Measurements from ENCODE around the gene CLK1. TPM values are rescaled to one million over a fixed set of nuclear protein-coding genes. Genes with fewer than 3 reads are reported as not detected.

The CLK1 gene
- total and polyA plus RNA-seq, 2 of the 13 experiments (the other 11 are each of a cell fraction or from before 2014, with no cell fraction given) = 66.6 to 101 TPM

GRCh38 chr2:200888704-200889625, 24.5 kb upstream of the CLK1 start, which contains the start of the genes NIF3L1 and PPIL3 (continued):
- TF ChIP-seq XBP1 (CRISPR knock-in tag; IDR thresholded peaks at IDR 0.05) (peak; percentile 80; the same call in 1 of the 2 replicates), POLR2AphosphoS2 (IDR thresholded peaks at IDR 0.05; ENCODE audit: low read depth, low read length) (peak; percentile 22; the same call in 1 of the 2 replicates), ZNF280D (CRISPR knock-in tag; IDR thresholded peaks at IDR 0.05) (no peak), ZMAT3 (CRISPR knock-in tag; conservative IDR thresholded peaks at IDR 0.05) (no peak; the same call in 1 of the 2 replicates), RNF219 (CRISPR knock-in tag; IDR thresholded peaks at IDR 0.05) (0 out of 2 replicates have a peak, but pooled peaks have one; percentile 28), CAMTA2 (CRISPR knock-in tag; IDR thresholded peaks at IDR 0.05; ENCODE audit: borderline replicate concordance) (no peak), PITX1 (CRISPR knock-in tag; IDR thresholded peaks at IDR 0.05) (peak; percentile 4; the same call in 1 of the 2 replicates), ZNF44 (CRISPR knock-in tag; IDR thresholded peaks at IDR 0.05) (peak; percentile 43; the same call in 1 of the 2 replicates), SRSF9 (IDR thresholded peaks at IDR 0.05; ENCODE audit: borderline replicate concordance, insufficient read depth, low read depth, low read length, poor library complexity, severe bottlenecking) (no peak), AGO2 (optimal IDR thresholded peaks at IDR 0.05; ENCODE audit: low read depth, low read length) (peak; percentile 7), FOXO4 (CRISPR knock-in tag; conservative IDR thresholded peaks at IDR 0.05) (no peak), ZNF792 (CRISPR knock-in tag; IDR thresholded peaks at IDR 0.05) (peak; percentile 93), ATF3 (CRISPR knock-in tag; IDR thresholded peaks at IDR 0.05) (peak; percentile 11), HNRNPL (IDR thresholded peaks at IDR 0.05; ENCODE audit: low read depth, low read length) (no peak), TIGD3 (CRISPR knock-in tag; IDR thresholded peaks at IDR 0.05; ENCODE audit: borderline replicate concordance) (0 out of 2 replicates have a peak, but pooled peaks have one; percentile 14), ZNF616 (CRISPR knock-in tag; IDR thresholded peaks at IDR 0.05; ENCODE audit: low read depth) (0 out of 2 replicates have a peak, but pooled peaks have one; percentile 28), RBAK (CRISPR knock-in tag; IDR thresholded peaks at IDR 0.05) (no peak; the same call in 1 of the 2 replicates), KAT2B (IDR thresholded peaks at IDR 0.05; ENCODE audit: borderline replicate concordance, low read depth, low read length) (no peak)
